GM23338 (cell line): ENCODE data around the gene PDK4. TPM values are rescaled to one million over a fixed set of nuclear protein-coding genes. Genes with fewer than 3 reads are reported as not detected.

Source experiments
- ATAC-seq: fragments of 200-7000 bp; cut with Tn5 transposase; 3 replicates; pipeline ENCODE4 v1.9.1; 2020
- DNase-seq: peaks from one replicate; pipeline ENCODE4 v3.0.0-alpha.2; 2015; ENCODE audit warnings: low spot score
- H2AFZ ChIP-seq: fragments of 200-600 bp; sonication (generic); 2 replicates; pipeline ENCODE4 v1.8.0; 2016; ENCODE audit warnings: antibody characterized with exemption, mild to moderate bottlenecking, moderate library complexity
- H3F3A ChIP-seq: fragments of 200-600 bp; sonication (generic); replicated peaks from 2 replicates; pipeline ENCODE4 v1.8.0; 2017; ENCODE audit warnings: antibody characterized with exemption, mixed run types, low read depth
- H3K27ac ChIP-seq: fragments of 200-600 bp; sonication (generic); 2 replicates; pipeline ENCODE4 v1.6.1; 2016; ENCODE audit warnings: low read depth
- H3K27me3 ChIP-seq: fragments of 200-600 bp; sonication (generic); 2 replicates; pipeline ENCODE4 v1.8.0; 2016; ENCODE audit warnings: mild to moderate bottlenecking, mixed run types, moderate library complexity; ENCODE audit not compliant: insufficient read depth
- H3K36me3 ChIP-seq: fragments of 200-600 bp; sonication (generic); 2 replicates; pipeline ENCODE4 v1.8.0; 2016; ENCODE audit warnings: mild to moderate bottlenecking; ENCODE audit not compliant: insufficient read depth
- H3K4me1 ChIP-seq: fragments of 200-600 bp; sonication (generic); 2 replicates; pipeline ENCODE4 v1.8.0; 2016; ENCODE audit warnings: mild to moderate bottlenecking, moderate library complexity; ENCODE audit not compliant: insufficient read depth
- H3K4me2 ChIP-seq: fragments of 200-600 bp; sonication (generic); 2 replicates; pipeline ENCODE4 v1.7.1; 2017; ENCODE audit warnings: mixed run types
- H3K4me3 ChIP-seq: fragments of 200-600 bp; sonication (generic); 2 replicates; pipeline ENCODE4 v1.6.1; 2016; ENCODE audit warnings: mixed run types
- H3K79me2 ChIP-seq: fragments of 200-600 bp; sonication (generic); replicated peaks from 2 replicates; pipeline ENCODE4 v1.8.0; 2017; ENCODE audit warnings: mild to moderate bottlenecking; ENCODE audit not compliant: insufficient read depth
- H3K9me2 ChIP-seq: fragments of 200-600 bp; sonication (generic); 2 replicates; pipeline ENCODE4 v1.8.0; 2017; ENCODE audit not compliant: insufficient read depth
- H4K20me1 ChIP-seq: fragments of 200-600 bp; sonication (generic); replicated peaks from 2 replicates; pipeline ENCODE4 v1.8.0; 2017; ENCODE audit warnings: mild to moderate bottlenecking; ENCODE audit not compliant: insufficient read depth
- H3K27ac Mint-ChIP-seq: 2 replicates; pipeline ENCODE4 v1.8.0; 2020; ENCODE audit warnings: inconsistent platforms, mild to moderate bottlenecking, moderate library complexity, mixed read lengths
- H3K27me3 Mint-ChIP-seq: 3 replicates; pipeline ENCODE4 v1.8.0; 2022; ENCODE audit warnings: low read depth, mild to moderate bottlenecking, moderate library complexity, mixed read lengths, inconsistent platforms; ENCODE audit not compliant: insufficient read depth, poor library complexity
- H3K36me3 Mint-ChIP-seq: 3 replicates; pipeline ENCODE4 v1.8.0; 2021; ENCODE audit warnings: low read depth, mild to moderate bottlenecking, inconsistent platforms, moderate library complexity, mixed read lengths
- H3K4me1 Mint-ChIP-seq: 3 replicates; pipeline ENCODE4 v1.8.0; 2020; ENCODE audit warnings: mild to moderate bottlenecking, inconsistent platforms, mixed read lengths
- H3K4me3 Mint-ChIP-seq: 3 replicates; pipeline ENCODE4 v1.8.0; 2021; ENCODE audit warnings: moderate library complexity, mild to moderate bottlenecking, inconsistent platforms, mixed read lengths
- H3K9me3 Mint-ChIP-seq: 3 replicates; pipeline ENCODE4 v1.8.0; 2020; ENCODE audit warnings: moderate library complexity, mild to moderate bottlenecking, inconsistent platforms, mixed read lengths
- CREB1 ChIP-seq: fragments of 250-450 bp; sonication (Bioruptor Pico); IDR thresholded peaks from 2 replicates; pipeline ENCODE4 v1.5.0; 2020; ENCODE audit warnings: low read depth, mild to moderate bottlenecking, moderate library complexity
- CTCF ChIP-seq, 2 experiments: fragments of 200-600 bp in 1 of 2; sonication (generic) in 1 of 2; conservative IDR thresholded peaks; 2 replicates each; pipeline versions ENCODE4 v1.5.1 to v1.6.1; 2016 to 2017; ENCODE audit warnings: antibody characterized with exemption in 2 of 2, low read depth in 2 of 2, mild to moderate bottlenecking in 2 of 2, moderate library complexity in 1 of 2
- ETS1 ChIP-seq: IDR thresholded peaks from 2 replicates; pipeline ENCODE4 v1.6.1; 2016; ENCODE audit warnings: antibody characterized with exemption
- EZH2 ChIP-seq: fragments of 200-600 bp; sonication (generic); IDR thresholded peaks from one replicate; pipeline ENCODE4 v1.8.0; 2017; ENCODE audit warnings: antibody characterized with exemption, mild to moderate bottlenecking, low read depth; ENCODE audit not compliant: unreplicated experiment
- EZH2phosphoT487 ChIP-seq: fragments of 200-600 bp; sonication (generic); IDR thresholded peaks from one replicate; pipeline ENCODE4 v1.8.1; 2018; ENCODE audit warnings: antibody characterized with exemption; ENCODE audit not compliant: unreplicated experiment
- JUNB ChIP-seq: IDR thresholded peaks from one replicate; pipeline ENCODE4 v1.6.1; 2016; ENCODE audit warnings: antibody characterized with exemption; ENCODE audit not compliant: unreplicated experiment
- NANOG ChIP-seq: IDR thresholded peaks from 2 replicates; pipeline ENCODE4 v1.6.1; 2016; ENCODE audit warnings: antibody characterized with exemption, borderline replicate concordance
- POLR2AphosphoS5 ChIP-seq: IDR thresholded peaks from 2 replicates; pipeline ENCODE4 v1.6.1; 2016; ENCODE audit warnings: antibody characterized with exemption, low read depth
- STAT1 ChIP-seq: IDR thresholded peaks from one replicate; pipeline ENCODE4 v1.6.1; 2016; ENCODE audit warnings: antibody characterized with exemption; ENCODE audit not compliant: unreplicated experiment
- ZNF114 ChIP-seq: fragments of 250-450 bp; sonication (Bioruptor Pico); IDR thresholded peaks from 2 replicates; pipeline ENCODE4 v1.5.0; 2020; ENCODE audit warnings: mild to moderate bottlenecking, moderate library complexity
- ZNF331 ChIP-seq: fragments of 250-450 bp; sonication (Bioruptor Pico); IDR thresholded peaks from 2 replicates; pipeline ENCODE4 v1.5.0; 2020; ENCODE audit warnings: low read depth, mild to moderate bottlenecking, moderate library complexity
- polyA plus RNA-seq: library from polyadenylated mRNA; unstranded; fragments of >200 nt; fragmentation: Nextera tagmentation; extraction: Ambion mirVana; gene quantifications from 2 replicates; pipeline ENCODE4 v1.2.1, GENCODE V29; 2016
- total RNA-seq: library from RNA; depleted of rRNA; stranded (reverse); fragments of >200 nt; shearing (Covaris generic); gene quantifications from 2 replicates; pipeline ENCODE4 v1.2.3, GENCODE V29; 2014
- TF ChIP-seq, protein P1 (sequence below): fragments of 250-450 bp; sonication (Bioruptor Pico); IDR thresholded peaks from 2 replicates; pipeline ENCODE4 v1.5.0; 2020; ENCODE audit warnings: mild to moderate bottlenecking, moderate library complexity

The PDK4 gene
- total and polyA plus RNA-seq, 2 experiments from 2014 or later, result 0.32 TPM; not detected in 1

DNA sequence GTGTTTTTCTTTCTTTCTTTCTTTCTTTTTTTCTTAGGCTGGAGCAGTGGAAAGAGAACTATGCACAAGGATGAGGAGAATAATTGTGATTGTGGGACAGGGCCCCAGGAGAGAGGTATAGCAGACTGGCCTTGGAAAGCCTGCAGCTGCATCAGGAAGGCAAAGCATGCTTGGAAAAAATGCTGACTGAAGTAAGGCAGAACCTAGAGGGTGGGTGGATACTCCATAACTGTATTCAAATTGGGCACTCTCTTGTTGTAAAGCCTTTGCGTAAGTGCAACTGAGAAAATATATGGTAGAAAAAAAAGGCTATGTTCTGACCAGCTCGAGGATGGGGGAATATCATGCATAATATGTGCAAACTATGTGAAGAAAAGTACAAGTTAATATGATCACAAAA lies 39.5 kb downstream of the PDK4 start:
- Mint-ChIP-seq H3K27me3 (no peaks in the 10 kb centered on the region), H3K36me3 (no peaks in the 10 kb centered on the region), H3K9me3 (peaks cover 1% of the 10 kb centered on the region; the same call in 1 of the 3 replicates), H3K4me1 (no peaks in the 10 kb centered on the region), H3K4me3 (no peak overlapping the region), H3K27ac (no peak overlapping the region)
- Histone ChIP-seq H3K9me2 (no peaks in the 10 kb centered on the region; the same call in 1 of the 2 replicates), H3F3A (no peaks in the 10 kb centered on the region), H2AFZ (no peak overlapping the region), H3K36me3 (no peaks in the 10 kb centered on the region), H3K27me3 (no peaks in the 10 kb centered on the region), H4K20me1 (no peaks in the 10 kb centered on the region), H3K4me3 (no peak overlapping the region), H3K79me2 (no peaks in the 10 kb centered on the region), H3K27ac (no peak overlapping the region), H3K4me1 (no peaks in the 10 kb centered on the region), H3K4me2 (no peak overlapping the region)
- ATAC-seq (no peak), DNase-seq (no peak)
- TF ChIP-seq JUNB (no peak), CREB1 (no peak), EZH2 (no peak), NANOG (no peak), ZNF114 (CRISPR knock-in tag) (no peak)
- TF ChIP-seq, protein P1, sequence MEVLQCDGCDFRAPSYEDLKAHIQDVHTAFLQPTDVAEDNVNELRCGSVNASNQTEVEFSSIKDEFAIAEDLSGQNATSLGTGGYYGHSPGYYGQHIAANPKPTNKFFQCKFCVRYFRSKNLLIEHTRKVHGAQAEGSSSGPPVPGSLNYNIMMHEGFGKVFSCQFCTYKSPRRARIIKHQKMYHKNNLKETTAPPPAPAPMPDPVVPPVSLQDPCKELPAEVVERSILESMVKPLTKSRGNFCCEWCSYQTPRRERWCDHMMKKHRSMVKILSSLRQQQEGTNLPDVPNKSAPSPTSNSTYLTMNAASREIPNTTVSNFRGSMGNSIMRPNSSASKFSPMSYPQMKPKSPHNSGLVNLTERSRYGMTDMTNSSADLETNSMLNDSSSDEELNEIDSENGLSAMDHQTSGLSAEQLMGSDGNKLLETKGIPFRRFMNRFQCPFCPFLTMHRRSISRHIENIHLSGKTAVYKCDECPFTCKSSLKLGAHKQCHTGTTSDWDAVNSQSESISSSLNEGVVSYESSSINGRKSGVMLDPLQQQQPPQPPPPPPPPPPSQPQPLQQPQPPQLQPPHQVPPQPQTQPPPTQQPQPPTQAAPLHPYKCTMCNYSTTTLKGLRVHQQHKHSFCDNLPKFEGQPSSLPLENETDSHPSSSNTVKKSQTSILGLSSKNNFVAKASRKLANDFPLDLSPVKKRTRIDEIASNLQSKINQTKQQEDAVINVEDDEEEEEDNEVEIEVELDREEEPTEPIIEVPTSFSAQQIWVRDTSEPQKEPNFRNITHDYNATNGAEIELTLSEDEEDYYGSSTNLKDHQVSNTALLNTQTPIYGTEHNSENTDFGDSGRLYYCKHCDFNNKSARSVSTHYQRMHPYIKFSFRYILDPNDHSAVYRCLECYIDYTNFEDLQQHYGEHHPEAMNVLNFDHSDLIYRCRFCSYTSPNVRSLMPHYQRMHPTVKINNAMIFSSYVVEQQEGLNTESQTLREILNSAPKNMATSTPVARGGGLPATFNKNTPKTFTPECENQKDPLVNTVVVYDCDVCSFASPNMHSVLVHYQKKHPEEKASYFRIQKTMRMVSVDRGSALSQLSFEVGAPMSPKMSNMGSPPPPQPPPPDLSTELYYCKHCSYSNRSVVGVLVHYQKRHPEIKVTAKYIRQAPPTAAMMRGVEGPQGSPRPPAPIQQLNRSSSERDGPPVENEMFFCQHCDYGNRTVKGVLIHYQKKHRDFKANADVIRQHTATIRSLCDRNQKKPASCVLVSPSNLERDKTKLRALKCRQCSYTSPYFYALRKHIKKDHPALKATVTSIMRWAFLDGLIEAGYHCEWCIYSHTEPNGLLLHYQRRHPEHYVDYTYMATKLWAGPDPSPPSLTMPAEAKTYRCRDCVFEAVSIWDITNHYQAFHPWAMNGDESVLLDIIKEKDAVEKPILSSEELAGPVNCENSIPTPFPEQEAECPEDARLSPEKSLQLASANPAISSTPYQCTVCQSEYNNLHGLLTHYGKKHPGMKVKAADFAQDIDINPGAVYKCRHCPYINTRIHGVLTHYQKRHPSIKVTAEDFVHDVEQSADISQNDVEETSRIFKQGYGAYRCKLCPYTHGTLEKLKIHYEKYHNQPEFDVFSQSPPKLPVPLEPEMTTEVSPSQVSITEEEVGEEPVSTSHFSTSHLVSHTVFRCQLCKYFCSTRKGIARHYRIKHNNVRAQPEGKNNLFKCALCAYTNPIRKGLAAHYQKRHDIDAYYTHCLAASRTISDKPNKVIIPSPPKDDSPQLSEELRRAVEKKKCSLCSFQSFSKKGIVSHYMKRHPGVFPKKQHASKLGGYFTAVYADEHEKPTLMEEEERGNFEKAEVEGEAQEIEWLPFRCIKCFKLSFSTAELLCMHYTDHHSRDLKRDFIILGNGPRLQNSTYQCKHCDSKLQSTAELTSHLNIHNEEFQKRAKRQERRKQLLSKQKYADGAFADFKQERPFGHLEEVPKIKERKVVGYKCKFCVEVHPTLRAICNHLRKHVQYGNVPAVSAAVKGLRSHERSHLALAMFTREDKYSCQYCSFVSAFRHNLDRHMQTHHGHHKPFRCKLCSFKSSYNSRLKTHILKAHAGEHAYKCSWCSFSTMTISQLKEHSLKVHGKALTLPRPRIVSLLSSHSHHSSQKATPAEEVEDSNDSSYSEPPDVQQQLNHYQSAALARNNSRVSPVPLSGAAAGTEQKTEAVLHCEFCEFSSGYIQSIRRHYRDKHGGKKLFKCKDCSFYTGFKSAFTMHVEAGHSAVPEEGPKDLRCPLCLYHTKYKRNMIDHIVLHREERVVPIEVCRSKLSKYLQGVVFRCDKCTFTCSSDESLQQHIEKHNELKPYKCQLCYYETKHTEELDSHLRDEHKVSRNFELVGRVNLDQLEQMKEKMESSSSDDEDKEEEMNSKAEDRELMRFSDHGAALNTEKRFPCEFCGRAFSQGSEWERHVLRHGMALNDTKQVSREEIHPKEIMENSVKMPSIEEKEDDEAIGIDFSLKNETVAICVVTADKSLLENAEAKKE (CRISPR knock-in tag), result no peak

DNA sequence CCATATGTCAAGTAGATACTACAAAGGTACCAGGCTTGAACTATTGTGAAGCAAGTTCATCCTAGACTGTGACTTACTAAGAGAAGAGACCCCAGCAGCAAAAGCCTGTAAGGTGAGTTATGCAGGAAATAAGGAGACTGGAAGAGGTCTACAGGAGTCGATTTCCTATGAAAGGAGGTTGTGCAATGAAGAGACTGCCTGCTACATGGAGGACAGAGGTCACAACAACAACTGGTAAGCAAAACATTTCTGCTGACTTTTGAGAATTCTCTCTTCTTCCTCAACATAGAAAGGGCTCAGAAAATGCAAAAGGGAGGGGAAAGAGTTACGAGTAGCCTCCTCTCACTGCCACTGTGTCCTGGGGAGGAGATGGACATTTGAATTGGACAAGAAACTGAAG lies 42.4 kb downstream of the PDK4 start:
- H3K27me3 Mint-ChIP-seq, result no peaks in the 10 kb centered on the region
- Histone ChIP-seq H2AFZ (no peak overlapping the region), H3K4me1 (no peaks in the 10 kb centered on the region), H3F3A (no peaks in the 10 kb centered on the region), H3K79me2 (no peaks in the 10 kb centered on the region), H3K27ac (no peak overlapping the region), H3K36me3 (no peaks in the 10 kb centered on the region), H3K9me2 (peaks cover 3% of the 10 kb centered on the region; the same call in 1 of the 2 replicates), H3K27me3 (no peaks in the 10 kb centered on the region), H4K20me1 (no peaks in the 10 kb centered on the region), H3K4me2 (no peak overlapping the region), H3K4me3 (no peak overlapping the region)
- no peak for DNase-seq
- H3K4me3 Mint-ChIP-seq, result no peak overlapping the region
- H3K27ac Mint-ChIP-seq, result no peak overlapping the region
- H3K9me3 Mint-ChIP-seq, result peaks cover 4% of the 10 kb centered on the region; the same call in 1 of the 3 replicates
- ATAC-seq, result no peak
- H3K36me3 Mint-ChIP-seq, result no peaks in the 10 kb centered on the region
- no peaks in the 10 kb centered on the region for H3K4me1 Mint-ChIP-seq
- TF ChIP-seq ETS1, result no peak
- TF ChIP-seq EZH2phosphoT487, result no peak
- no peak for TF ChIP-seq JUNB
- TF ChIP-seq STAT1, result no peak
- TF ChIP-seq NANOG, result no peak
- no peak for TF ChIP-seq ZNF331 (CRISPR knock-in tag)
- no peak for TF ChIP-seq CTCF (conservative IDR thresholded peaks at IDR 0.05; ENCODE audit: low read depth in 2 of 2)
- no peak for TF ChIP-seq ZNF114 (CRISPR knock-in tag)
- no peak for TF ChIP-seq POLR2AphosphoS5
- no peak for TF ChIP-seq EZH2
